H7 (cell line): ENCODE results near the gene RGS19. TPM values are rescaled to one million over a fixed set of nuclear protein-coding genes. Genes with fewer than 3 reads are reported as not detected.

ENCODE experiments used
- DNase-seq: peaks from one replicate; pipeline ENCODE4 v3.0.0; 2012
- H3K27me3 ChIP-seq: 2 replicates; pipeline ENCODE4 v1.6.0; 2011; ENCODE audit warnings: mild to moderate bottlenecking, low read length; ENCODE audit not compliant: control insufficient read depth, insufficient read depth
- H3K36me3 ChIP-seq: replicated peaks from 2 replicates; pipeline ENCODE4 v1.5.1; 2011; ENCODE audit warnings: low read length; ENCODE audit not compliant: control insufficient read depth, insufficient read depth
- H3K4me3 ChIP-seq: 2 replicates; pipeline ENCODE4 v1.5.1; 2011; ENCODE audit warnings: low read depth, mild to moderate bottlenecking, control low read depth, low read length, moderate library complexity; ENCODE audit not compliant: insufficient read depth
- total RNA-seq: library from RNA; depleted of rRNA; stranded (reverse); fragments of >200 nt; shearing (Covaris generic); gene quantifications from 2 replicates; pipeline ENCODE4 v1.2.3, GENCODE V29; 2014

Gene RGS19
- total RNA-seq, 1 experiment from 2014 or later: 24.3 TPM

GRCh38 chr20:64078934-64079272, 415 bp downstream of the RGS19 start:
- Histone ChIP-seq H3K36me3 (no peaks in the 10 kb centered on the region), H3K27me3 (peaks cover 23% of the 10 kb centered on the region), H3K4me3 (peak overlapping the region; percentile 75)
- no peak for DNase-seq

GRCh38 chr20:64077876-64078551, 1.3 kb downstream of the RGS19 start:
- no peaks in the 10 kb centered on the region for H3K36me3 ChIP-seq
- peak; percentile 74 for DNase-seq
- peaks cover 18% of the 10 kb centered on the region for H3K27me3 ChIP-seq
- H3K4me3 ChIP-seq: no peak overlapping the region

GRCh38 chr20:64077541-64077875, 1.8 kb downstream of the RGS19 start:
- H3K36me3 ChIP-seq: no peaks in the 10 kb centered on the region
- H3K27me3 ChIP-seq: peaks cover 14% of the 10 kb centered on the region
- no peak overlapping the region for H3K4me3 ChIP-seq
- no peak for DNase-seq

GRCh38 chr20:64077094-64077493, 2.2 kb downstream of the RGS19 start:
- Histone ChIP-seq H3K36me3 (no peaks in the 10 kb centered on the region), H3K27me3 (peaks cover 10% of the 10 kb centered on the region), H3K4me3 (no peak overlapping the region)
- no peak for DNase-seq

GRCh38 chr20:64076061-64076997, 3.0 kb downstream of the RGS19 start:
- no peak for DNase-seq
- H3K27me3 ChIP-seq: peaks cover 8% of the 10 kb centered on the region
- H3K36me3 ChIP-seq: no peaks in the 10 kb centered on the region
- no peak overlapping the region for H3K4me3 ChIP-seq

DNA sequence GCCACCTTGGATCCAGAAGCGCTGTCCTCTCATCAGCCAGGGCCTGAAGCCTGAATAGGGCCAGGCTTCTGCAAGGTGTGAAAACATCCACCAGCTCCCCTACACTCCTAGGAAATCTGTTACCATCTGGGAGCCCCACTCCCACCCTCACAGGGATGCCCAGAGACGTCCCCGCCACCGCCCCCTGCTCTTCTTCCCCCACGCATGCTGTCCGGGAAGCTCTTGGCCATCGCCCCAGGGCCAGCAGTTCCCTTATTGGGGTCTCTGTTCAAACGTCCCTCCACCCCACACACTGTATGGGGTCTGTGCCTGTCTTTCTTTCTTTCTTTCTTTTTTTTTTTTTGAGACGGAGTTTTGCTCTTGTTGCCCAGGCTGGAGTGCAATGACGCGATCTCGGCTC, 3.8 kb downstream of the RGS19 start:
- Histone ChIP-seq H3K4me3 (no peak overlapping the region), H3K36me3 (no peaks in the 10 kb centered on the region), H3K27me3 (peaks cover 6% of the 10 kb centered on the region)
- no peak for DNase-seq

- peaks cover under 1% of the 10 kb centered on the region; the same call in 1 of the 2 replicates for H3K27me3 ChIP-seq
- H3K36me3 ChIP-seq: no peaks in the 10 kb centered on the region; the same call in 1 of the 2 replicates
- H3K4me3 ChIP-seq: no peak overlapping the region
- DNase-seq: no peak
Observed at GRCh38 chr20:64074963-64075362, 4.4 kb downstream of the RGS19 start.

GRCh38 chr20:64074184-64074789, 5.0 kb downstream of the RGS19 start:
- no peak for DNase-seq
- Histone ChIP-seq H3K4me3 (no peak overlapping the region), H3K27me3 (no peaks in the 10 kb centered on the region), H3K36me3 (no peaks in the 10 kb centered on the region; the same call in 1 of the 2 replicates)

- no peaks in the 10 kb centered on the region; the same call in 1 of the 2 replicates for H3K36me3 ChIP-seq
- DNase-seq: no peak
- no peaks in the 10 kb centered on the region for H3K27me3 ChIP-seq
- H3K4me3 ChIP-seq: no peak overlapping the region
Observed at GRCh38 chr20:64073476-64074183, 5.7 kb downstream of the RGS19 start.

GRCh38 chr20:64072498-64073063, 6.7 kb downstream of the RGS19 start:
- no peak overlapping the region for H3K4me3 ChIP-seq
- H3K27me3 ChIP-seq: no peaks in the 10 kb centered on the region
- no peaks in the 10 kb centered on the region; the same call in 1 of the 2 replicates for H3K36me3 ChIP-seq
- no peak for DNase-seq

DNA sequence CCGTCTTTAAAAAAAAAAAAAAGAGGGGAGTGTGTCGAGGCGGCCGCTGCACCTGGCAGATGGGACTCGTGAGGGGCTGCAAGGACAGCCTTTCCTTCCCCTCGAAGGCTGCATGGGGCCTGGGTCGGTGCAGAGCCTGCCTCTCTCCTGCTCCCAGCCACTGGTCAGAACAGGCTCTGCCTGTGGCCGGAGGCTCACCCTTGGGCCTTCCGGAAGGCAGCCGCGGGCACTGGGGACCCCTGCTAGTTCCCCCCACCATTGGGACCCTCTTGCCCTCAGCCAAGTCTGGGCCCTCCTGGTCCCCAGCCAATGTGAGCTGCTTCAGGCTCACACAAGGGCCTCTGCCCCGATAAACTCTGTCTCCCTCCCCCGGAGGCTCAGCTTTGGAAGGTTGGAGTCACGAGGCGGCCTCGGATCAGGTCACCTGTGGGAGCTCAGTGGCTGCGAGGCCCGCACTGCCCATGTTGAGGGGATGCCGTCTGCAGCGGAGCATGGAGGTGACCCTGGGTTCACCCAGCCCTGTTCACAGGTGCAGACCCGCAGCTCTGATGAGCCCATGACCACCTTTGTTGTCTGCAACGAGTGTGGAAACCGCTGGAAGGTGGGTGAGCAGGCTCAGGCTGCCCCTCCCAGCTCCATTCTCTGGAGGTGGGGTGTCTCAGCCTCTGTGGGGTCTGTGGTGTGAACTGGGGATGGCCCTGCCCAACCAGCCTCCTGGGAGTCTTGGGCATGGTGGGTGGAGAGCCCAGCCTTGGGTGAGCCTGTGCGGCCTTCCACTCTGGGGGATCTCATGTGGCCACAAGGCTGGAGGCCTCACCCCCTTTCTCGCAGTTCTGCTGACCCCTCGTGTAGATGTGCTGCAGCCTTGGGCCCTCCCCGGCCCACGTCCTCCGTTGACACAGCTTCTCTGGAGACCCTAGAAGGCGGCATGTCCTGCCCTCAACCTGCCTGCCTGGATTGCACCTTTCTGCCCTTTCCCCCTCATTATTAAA, 7.7 kb downstream of the RGS19 start:
- no peak for DNase-seq
- no peak overlapping the region for H3K4me3 ChIP-seq
- no peaks in the 10 kb centered on the region for H3K27me3 ChIP-seq
- H3K36me3 ChIP-seq: no peaks in the 10 kb centered on the region; the same call in 1 of the 2 replicates

DNA sequence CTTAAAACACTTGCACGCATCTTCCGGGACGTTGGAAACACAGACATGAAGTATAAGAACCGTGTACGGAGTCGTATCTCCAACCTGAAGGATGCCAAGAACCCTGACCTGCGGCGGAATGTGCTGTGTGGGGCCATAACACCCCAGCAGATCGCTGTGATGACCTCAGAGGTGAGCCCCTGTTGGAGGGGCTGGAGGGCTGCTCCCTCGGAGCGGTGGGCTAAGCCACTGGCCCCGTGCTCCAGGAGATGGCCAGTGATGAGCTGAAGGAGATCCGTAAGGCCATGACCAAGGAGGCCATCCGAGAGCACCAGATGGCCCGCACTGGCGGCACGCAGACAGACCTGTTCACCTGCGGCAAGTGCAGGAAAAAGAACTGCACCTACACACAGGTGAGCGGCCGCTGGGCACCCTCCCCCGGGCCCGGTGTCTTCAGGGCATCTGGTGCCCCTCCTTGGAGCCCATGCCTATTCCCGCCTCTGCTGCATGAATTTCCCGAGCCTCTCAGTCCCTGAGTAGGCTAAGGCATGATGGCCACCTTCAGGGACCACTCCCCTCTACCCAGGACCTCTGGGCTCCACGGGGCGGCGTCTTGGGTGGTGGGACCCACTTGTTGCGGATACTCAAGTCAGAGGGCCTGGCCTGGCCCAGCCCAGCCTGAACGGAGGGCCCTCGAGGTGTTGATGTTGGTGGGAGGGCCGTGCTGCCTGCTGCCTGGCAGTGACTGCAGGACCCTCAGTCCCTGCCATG, 8.9 kb downstream of the RGS19 start:
- Histone ChIP-seq H3K27me3 (no peaks in the 10 kb centered on the region), H3K36me3 (no peaks in the 10 kb centered on the region; the same call in 1 of the 2 replicates), H3K4me3 (no peak overlapping the region)
- no peak for DNase-seq
